Suprapubic skin (tissue), 4 donors: ENCODE measurements around the gene HCFC1. TPM values are rescaled to one million over a fixed set of nuclear protein-coding genes. Genes with fewer than 3 reads are reported as not detected.

ENCODE experiments used
- DNase-seq, 2 donors: peaks; one replicate each; pipeline ENCODE4 v3.0.0-alpha.2; 2019; ENCODE audit warnings: low spot score in 2 of 2
- H3K27ac ChIP-seq: fragments of 200-600 bp; sonication (generic); one replicate; pipeline ENCODE4 v1.5.1; 2019
- H3K27me3 ChIP-seq: fragments of 200-600 bp; sonication (generic); one replicate; pipeline ENCODE4 v1.5.1; 2019
- H3K36me3 ChIP-seq: fragments of 200-600 bp; sonication (generic); one replicate; pipeline ENCODE4 v1.5.1; 2019
- H3K4me1 ChIP-seq: fragments of 200-600 bp; sonication (generic); one replicate; pipeline ENCODE4 v1.5.1; 2019
- H3K4me3 ChIP-seq: fragments of 200-600 bp; sonication (generic); one replicate; pipeline ENCODE4 v1.5.1; 2019; ENCODE audit warnings: mild to moderate bottlenecking
- H3K9me3 ChIP-seq: fragments of 200-600 bp; sonication (generic); one replicate; pipeline ENCODE4 v1.5.1; 2019
- CTCF ChIP-seq, 2 donors: fragments of 200-600 bp in 1 of 2; fragments of 450-650 bp in 1 of 2; sonication (generic) in 1 of 2; IDR thresholded peaks; one replicate each; pipeline ENCODE4 v1.5.1; 2016 to 2019; ENCODE audit warnings: antibody characterized with exemption in 2 of 2, mild to moderate bottlenecking in 1 of 2, moderate library complexity in 1 of 2
- EP300 ChIP-seq: sonication (generic); formaldehyde crosslinking; IDR thresholded peaks from one replicate; pipeline ENCODE4 v1.6.1; 2017; ENCODE audit warnings: antibody characterized with exemption
- POLR2A ChIP-seq, 2 donors: fragments of 450-650 bp; IDR thresholded peaks; one replicate each; pipeline ENCODE4 v1.6.1; 2017; ENCODE audit warnings: antibody characterized with exemption in 2 of 2, mild to moderate bottlenecking in 2 of 2, moderate library complexity in 2 of 2
- POLR2AphosphoS5 ChIP-seq, 3 donors: sonication (generic); formaldehyde crosslinking; IDR thresholded peaks; one replicate each; pipeline ENCODE4 v1.6.1; 2017; ENCODE audit warnings: antibody characterized with exemption in 3 of 3
- WGBS: methylation state at CpG from one replicate; pipeline ENCODE4 v1.1.5; 2018; 5-methylcytosine and 5-hydroxymethylcytosine counted together
- total RNA-seq, 4 donors: library from RNA; depleted of rRNA; stranded (reverse); fragments of >200 nt; gene quantifications; one replicate each; pipeline ENCODE4 v1.1.0, GENCODE V29; 2016

Gene HCFC1
- total RNA-seq, 4 donors from 2014 or later = 51.9 to 72.2 (median 55.3) TPM

DNA sequence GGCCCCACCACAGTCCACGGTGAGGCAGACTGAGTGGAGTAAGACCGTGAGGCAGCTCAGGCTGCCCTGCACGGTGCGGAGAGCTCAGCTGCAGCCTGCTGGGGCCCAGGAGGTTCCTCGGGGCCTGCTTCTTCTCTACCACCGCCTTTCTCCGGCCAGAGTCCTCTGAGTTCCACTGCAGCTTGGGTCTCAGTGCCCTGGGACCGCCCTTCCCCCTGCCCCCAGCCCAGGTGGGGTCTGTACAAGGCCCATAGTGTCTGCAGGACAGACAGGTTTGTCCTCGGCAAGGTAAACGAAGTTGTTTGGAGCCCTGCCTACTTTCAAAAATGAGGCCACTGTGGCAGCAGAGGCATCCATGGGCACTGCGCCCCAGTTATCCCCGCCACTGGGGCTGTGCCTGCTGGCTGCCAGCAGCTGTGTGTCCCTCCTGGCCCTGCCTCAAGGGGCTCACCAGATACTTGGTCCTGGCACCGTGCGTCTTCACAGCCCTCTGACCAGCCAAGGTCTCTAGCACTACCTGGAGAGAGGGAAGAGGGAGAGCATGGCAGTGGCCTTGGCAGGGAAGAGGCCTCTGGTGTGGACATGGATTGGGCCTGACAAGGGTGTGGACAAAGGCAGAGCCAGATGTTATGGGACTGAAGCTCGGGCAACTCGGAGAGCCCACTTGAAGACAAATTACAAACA lies 44.1 kb upstream of the HCFC1 start:
- 82% methylated on average over 8 of the region's 16 CpGs for WGBS
- Histone ChIP-seq H3K4me3 (no peak overlapping the region), H3K9me3 (no peaks in the 10 kb centered on the region), H3K27ac (no peak overlapping the region), H3K4me1 (peaks cover 30% of the 10 kb centered on the region), H3K27me3 (no peaks in the 10 kb centered on the region), H3K36me3 (peaks cover 31% of the 10 kb centered on the region)
- no peak for TF ChIP-seq CTCF (IDR thresholded peaks at IDR 0.05)
- no peak for DNase-seq

DNA sequence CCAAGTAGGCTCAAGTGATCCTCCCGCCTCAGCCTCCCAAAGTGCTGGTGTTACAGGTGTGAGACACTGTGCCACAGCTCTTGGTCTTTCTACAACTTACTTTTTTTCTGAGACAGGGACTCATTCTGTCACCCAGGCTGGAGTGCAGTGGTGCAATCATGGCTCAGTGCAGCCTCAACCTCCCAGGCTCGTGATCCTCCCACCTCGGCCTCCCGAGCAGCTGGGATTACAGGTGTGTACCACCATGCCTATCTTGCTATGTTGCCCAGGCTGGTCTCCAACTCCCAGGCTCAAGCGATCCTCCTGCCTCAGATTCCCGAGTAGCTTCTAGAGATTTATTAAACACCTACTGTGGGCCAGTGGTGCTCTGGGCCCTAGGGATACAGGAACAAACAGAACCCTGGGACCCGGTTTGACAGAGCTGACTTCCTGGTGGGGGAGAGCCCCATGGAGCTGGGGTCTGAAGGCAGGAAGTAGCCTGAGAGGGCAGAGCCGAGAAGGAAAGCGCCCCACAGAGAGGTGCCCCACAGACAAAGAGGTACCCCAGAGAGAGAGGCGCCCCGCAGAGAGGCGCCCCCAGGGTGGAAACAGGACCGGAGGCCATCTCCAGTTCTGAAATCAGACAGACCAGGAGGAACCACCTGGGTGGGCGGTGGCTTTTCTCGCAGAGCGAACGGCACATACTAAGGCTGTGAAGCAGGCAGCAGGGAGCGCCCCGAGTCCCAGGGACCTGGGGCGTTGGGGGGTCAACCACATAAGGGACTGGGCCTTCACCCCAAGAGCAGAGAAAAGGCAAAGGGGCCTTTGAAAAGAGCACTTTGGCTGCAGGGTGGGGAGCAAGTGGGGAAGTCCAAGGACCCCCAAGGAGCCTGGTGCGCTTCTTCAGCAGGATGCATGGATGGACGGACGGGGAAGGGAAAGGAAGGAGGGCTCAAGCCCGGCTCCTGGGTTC lies 43.1 kb upstream of the HCFC1 start:
- no peak overlapping the region for H3K4me3 ChIP-seq
- 91% methylated on average over 23 of the region's 24 CpGs for WGBS
- no peaks in the 10 kb centered on the region for H3K27me3 ChIP-seq
- no peak for DNase-seq
- H3K27ac ChIP-seq = no peak overlapping the region
- H3K36me3 ChIP-seq = peaks cover 31% of the 10 kb centered on the region
- H3K4me1 ChIP-seq = peaks cover 24% of the 10 kb centered on the region
- no peaks in the 10 kb centered on the region for H3K9me3 ChIP-seq
- TF ChIP-seq CTCF (IDR thresholded peaks at IDR 0.05) (no peak), POLR2A (IDR thresholded peaks at IDR 0.05) (no peak), EP300 (no peak), POLR2AphosphoS5 (IDR thresholded peaks at IDR 0.05) (no peak)

- Histone ChIP-seq H3K27ac (no peak overlapping the region), H3K4me3 (no peak overlapping the region), H3K9me3 (no peaks in the 10 kb centered on the region), H3K36me3 (peaks cover 31% of the 10 kb centered on the region), H3K27me3 (no peaks in the 10 kb centered on the region), H3K4me1 (peaks cover 20% of the 10 kb centered on the region)
- no peak for DNase-seq
- TF ChIP-seq CTCF (IDR thresholded peaks at IDR 0.05) = peak; percentile 79 to 81
- TF ChIP-seq EP300 = no peak
- 34% methylated on average over 12 of the region's 20 CpGs for WGBS
Observed at GRCh38 chrX:154013614-154014360, 42.2 kb upstream of the HCFC1 start.

- TF ChIP-seq CTCF (IDR thresholded peaks at IDR 0.05) (no peak), POLR2A (IDR thresholded peaks at IDR 0.05) (no peak), POLR2AphosphoS5 (IDR thresholded peaks at IDR 0.05) (no peak), EP300 (no peak)
- peaks cover 31% of the 10 kb centered on the region for H3K36me3 ChIP-seq
- DNase-seq = no peak
- no peak overlapping the region for H3K4me3 ChIP-seq
- H3K4me1 ChIP-seq = peaks cover 12% of the 10 kb centered on the region
- WGBS = 83% methylated on average over 10 of the region's 17 CpGs
- H3K9me3 ChIP-seq = no peaks in the 10 kb centered on the region
- H3K27me3 ChIP-seq = no peaks in the 10 kb centered on the region
- peak overlapping the region; percentile 48 for H3K27ac ChIP-seq
Observed at GRCh38 chrX:154013001-154013421, 41.4 kb upstream of the HCFC1 start.
